ENCODE measurements around the gene LRRC7.
"Not testable (repeated sequence)": the region's sequence is repeated elsewhere in the genome, so short reads cannot be mapped to it uniquely, and the experiment has no call there.

The LRRC7 gene

DNA sequence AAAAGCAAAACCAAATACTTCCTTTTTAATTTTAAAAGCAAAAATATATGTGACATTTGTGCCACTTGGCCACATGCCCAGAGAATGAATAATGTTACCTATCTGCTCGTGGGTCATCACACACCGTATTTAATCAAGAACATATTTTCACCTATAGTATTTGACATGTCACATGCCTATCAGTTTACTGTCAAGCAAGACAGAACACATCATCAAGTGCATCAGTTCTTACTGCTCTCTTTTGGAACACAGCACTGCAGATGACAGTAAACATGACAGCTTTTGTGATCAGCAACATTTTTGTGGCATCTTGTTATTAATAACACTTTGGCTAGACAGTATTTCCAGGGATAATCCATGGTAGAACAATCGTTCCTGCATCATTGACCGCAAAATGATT lies 134.4 kb downstream of the LRRC7 start:
- no peak for DNase-seq

DNA sequence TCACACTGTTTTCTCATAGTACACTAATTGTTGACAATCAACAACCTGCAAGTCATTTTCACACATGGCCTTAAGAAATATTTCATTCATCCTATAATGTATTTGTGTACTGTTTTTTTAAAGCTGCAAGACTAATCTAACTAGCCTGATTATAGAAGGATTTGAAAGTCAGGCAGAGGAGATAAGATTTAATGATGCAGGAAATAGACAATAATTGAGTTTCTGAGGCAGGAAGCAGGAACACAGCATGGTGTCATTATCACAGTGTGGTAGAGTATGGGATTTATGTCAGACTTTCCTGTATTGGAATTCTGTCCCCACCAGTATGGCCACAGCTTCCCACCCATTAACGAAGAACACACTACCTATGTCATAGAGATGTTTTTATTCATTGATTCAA lies 138.8 kb downstream of the LRRC7 start:
- no peak for DNase-seq

DNA sequence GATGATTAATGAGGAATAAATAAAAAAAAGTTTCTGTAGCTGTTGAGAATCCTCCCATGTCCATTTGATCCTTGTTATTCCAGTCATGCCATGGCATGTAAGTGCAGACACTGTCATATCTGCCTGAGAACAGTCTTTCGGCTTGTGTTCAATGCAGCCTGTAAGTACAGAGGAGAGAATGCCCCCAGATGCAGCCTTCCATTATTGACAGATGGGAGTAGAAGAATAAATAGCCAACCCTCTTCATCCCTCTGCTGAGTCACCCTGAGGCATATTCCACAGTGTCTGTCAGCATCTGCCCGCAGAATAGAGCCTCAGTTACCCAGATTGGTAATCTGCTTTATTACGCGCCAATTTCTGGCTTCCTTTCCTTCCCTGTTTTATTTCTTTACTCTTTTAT lies 139.4 kb downstream of the LRRC7 start:
- DNase-seq, result no peak

DNA sequence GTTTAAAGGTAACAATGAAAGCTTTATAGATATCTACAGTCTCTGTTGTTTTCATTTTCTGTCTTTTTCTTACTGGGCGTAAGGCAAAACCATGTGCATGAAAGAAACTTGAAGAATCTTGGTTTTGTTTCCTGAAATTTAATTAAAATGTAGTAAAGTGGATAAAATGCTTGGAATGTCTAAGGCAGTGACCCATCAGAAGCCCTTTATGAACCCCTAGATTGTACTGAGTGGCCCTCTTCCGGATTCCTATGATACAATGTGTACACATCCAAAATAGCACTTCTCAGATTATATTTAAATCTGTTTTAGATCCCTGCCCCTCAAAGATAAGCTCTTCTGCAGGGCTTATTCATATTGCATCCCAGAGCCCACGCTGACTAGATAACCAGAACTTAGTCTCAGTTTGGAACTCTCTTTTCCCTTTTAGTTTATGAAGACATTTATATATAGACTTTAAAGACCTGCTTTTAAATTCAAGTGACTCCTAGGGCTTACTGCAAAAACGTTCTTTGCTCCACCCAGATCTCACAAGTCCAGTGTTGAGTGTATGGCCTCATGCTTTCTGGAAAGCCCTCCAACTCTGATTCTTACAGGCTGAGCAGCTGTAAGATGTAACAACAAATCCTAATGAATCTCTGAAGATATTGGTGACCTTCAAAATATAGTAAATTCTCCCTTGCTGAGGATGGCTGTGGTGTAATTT lies 142.9 kb downstream of the LRRC7 start:
- no peak for DNase-seq

DNA sequence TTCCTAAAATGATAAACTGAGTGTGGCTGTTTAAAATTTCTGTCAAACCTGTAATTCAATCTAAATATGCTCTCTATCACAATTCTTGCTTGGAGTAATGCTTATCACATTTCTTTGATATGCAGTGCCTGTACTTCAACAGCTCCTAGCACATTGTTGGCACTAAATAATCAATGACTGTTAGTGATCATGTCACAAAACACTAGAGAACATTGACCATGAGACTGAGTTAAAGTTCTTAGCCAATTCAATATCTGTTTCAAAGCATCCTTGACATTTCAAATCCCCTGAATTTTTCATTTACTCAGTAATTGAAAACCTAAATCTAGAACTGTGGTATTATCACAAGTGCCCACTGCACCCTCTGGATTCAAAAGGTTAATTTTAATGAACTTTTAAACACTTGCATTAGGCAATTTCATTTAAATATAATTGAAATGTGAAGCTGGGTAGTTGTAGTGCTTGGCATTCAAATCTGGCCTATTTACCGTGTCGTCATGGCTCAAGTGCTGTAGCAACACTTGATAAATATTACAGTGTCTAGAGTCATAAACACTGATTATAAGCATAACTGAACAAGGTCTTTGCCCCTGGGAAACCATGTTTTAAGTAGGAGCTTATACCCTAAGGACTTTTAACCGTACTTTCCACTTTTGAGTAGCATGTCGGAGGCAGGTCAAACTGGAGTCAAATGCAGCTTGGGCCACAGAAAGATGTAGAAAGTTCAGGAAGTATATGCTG lies 143.6 kb downstream of the LRRC7 start:
- DNase-seq, result no peak

- DNase-seq, result not testable (repeated sequence)
These were observed 150.1 kb downstream of the LRRC7 start for GRCh38 chr1:69717834-69718233.

DNA sequence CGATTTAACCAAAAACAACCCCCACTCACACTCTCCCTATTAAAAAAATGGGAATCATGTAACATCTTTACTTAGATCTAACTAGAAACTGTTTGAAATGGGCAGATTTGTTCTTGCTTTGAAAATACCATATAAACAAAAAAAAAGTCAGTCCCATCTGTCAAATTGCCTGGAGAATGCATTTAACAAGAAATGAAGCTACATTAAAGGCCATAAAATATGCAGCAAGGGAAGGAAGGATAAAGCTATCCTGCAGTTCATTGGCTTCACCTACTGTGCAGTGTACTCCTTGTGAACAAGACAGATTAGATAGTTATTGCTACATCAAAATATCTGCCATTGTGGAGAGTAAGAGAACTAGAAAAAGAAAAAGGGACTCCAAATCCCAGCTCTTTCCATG lies 160.5 kb downstream of the LRRC7 start:
- no peak for DNase-seq

DNA sequence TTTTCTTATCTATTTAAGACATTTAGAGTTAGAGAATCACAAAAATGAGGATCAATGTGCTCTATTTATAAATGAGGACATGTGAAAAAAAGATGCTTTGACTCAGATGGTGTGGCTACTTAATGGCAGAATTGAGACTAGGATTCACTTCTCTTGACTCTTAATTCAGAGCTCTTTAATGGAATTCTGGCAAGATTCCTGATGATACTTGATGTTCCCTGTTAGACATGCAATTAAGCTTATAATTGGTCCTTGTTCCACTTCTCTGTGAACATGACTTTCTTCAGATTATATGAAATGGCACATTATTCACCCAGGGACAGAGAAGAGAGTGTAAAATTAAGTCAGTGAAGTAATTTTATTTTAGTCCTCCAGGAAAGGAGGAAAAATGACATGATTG lies 165.3 kb downstream of the LRRC7 start:
- DNase-seq, result no peak

DNA sequence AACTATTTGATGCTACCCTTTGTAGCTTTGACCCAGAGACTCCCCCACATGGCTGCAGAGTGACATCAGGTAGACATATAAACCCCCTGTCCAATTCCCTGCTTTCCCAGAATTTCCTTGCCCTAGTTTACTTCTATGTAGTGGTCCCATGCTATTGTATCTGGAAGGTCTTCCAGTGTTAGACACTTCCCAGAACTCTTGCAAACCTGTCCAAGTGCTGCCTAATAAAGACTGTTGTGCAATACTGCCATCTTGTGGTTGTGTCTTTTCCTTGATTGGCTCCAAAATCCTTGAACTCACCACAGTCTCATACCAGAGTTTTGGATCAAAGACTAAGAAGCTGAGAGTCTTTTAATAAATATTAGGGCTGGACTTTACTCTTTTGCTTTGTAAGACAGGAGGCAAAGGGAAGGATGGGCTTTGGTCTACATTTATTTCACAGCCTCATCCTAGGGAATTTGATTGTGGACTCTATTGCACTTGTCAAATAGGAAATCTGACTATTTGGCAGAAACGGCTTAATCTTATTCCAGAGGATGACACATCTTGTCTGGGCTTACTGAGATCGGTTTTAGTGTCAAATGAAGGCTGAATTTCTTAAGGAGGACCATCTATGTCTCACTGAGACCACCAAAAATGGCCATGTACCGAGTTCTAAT lies 169.9 kb downstream of the LRRC7 start:
- DNase-seq, result peak; percentile 52

GRCh38 chr1:69738458-69739250 lies 170.9 kb downstream of the LRRC7 start:
- no peak for DNase-seq

DNA sequence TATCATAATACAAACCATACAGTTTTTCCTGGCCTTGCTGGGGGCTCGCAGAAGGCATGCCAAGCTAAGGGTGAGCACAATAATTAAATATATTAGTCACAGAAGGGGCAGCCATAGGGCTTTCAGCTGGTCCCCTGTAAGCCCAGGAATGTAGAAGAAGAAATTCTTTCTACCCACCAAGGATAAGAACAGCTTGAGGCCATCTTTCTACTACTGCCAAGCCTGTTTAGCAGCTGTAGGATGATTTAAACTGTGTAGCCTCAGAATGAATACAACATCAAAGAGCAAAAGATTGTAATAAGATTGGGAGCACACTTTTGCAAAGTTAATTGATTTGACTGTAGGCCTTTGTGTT lies 171.5 kb downstream of the LRRC7 start:
- no peak for DNase-seq

DNA sequence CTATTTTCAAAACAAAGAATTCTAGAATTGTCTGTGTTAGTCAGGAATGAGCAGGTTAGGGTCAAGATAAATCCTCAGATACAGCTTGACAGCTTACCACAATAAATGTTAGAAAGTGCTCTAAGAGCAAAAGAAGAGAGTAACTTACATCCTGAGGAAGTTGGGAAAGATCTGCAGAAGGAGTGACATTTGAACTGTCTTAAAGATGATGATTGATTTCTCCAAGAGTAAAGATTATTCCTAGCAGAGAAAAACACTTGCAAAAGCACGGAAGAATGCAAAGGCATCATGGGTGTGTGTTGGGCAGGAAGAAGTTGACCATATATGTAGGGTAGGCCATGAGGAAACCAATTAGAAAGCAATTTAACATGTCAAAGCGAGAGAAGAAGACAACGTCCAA lies 175.4 kb downstream of the LRRC7 start:
- no peak for DNase-seq

DNA sequence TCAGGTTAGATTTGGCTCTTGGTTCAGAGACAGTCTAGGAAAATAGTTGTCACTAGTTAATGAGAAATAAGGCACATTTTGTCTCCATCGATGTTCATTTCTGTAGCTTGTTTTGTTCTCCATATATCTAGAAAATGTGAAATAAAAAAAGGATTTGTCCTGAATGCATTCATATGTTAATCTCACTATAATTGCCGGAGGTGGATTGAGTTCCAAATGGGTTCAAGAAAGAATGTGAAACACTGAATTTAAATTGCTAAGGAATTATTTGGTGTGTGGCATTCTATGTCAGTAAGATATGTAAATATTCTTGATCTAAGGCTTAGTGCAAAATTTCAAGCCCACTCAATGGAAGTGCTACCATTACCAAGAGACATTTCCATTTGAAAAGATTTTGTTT lies 176.7 kb downstream of the LRRC7 start:
- no peak for DNase-seq

DNA sequence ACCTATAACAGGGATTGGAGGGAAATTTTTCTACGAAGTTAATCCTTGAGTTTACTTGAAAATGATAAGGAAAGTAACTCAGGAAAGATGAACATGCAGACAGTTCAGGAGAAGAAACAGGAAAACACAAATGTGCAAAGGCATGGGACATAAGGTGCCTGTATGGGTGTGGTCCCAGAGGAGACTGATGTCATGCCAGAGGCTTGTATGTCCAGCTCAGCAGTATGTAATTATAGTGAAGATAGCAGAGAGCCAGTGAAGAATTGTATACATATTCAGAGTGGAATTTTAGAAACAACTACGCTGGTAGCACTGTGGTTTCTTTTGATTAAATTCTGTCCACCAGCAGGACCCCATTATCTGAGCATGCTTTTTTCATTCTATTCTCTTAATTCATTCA lies 179.5 kb downstream of the LRRC7 start:
- DNase-seq, result no peak

- no peak for DNase-seq
These were observed 182.9 kb downstream of the LRRC7 start for GRCh38 chr1:69750638-69751037.

GRCh38 chr1:69752831-69753230 lies 185.1 kb downstream of the LRRC7 start:
- DNase-seq, result no peak

GRCh38 chr1:69754521-69754920 lies 186.8 kb downstream of the LRRC7 start:
- DNase-seq, result no peak

- no peak for DNase-seq
These were observed 187.9 kb downstream of the LRRC7 start for GRCh38 chr1:69755647-69756046.

- no peak for DNase-seq
These were observed 198.2 kb downstream of the LRRC7 start for GRCh38 chr1:69765951-69766350.

GRCh38 chr1:69766431-69767180 lies 198.9 kb downstream of the LRRC7 start:
- no peak for DNase-seq

GRCh38 chr1:69776555-69776954 lies 208.8 kb downstream of the LRRC7 start:
- no peak for DNase-seq

DNA sequence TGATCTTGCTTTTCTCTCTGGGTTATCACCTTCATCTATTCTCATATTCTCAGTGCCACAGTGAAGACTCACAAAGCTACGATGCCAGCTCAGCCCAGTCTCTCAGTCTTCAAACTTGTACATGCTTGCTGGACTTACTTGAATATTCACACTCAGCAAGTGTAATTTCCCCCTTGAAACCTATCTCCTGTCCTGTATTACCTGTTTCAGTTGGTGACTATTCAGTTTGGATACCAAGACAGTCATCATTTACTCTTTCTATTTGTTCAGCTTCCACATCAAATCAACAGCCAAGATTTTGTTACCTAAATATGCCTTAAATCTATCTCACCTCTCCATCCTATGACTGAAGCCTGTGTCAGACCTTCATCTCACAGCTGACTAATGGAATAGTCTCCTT lies 209.7 kb downstream of the LRRC7 start:
- DNase-seq, result no peak

GRCh38 chr1:69777971-69778370 lies 210.2 kb downstream of the LRRC7 start:
- DNase-seq, result no peak
